NCI-H2081 treated with DMSO at 0.1 percent for 48 hours (cell line): Measurements from ENCODE around the gene SETD1B.
"Not testable (repeated sequence)": the region's sequence is repeated elsewhere in the genome, so short reads cannot be mapped to it uniquely, and the experiment has no call there.

Source experiments
- DNase-seq: peaks from one replicate; lab custom pipeline; 2025; lab: John Stamatoyannopoulos, UW

Gene SETD1B

DNA sequence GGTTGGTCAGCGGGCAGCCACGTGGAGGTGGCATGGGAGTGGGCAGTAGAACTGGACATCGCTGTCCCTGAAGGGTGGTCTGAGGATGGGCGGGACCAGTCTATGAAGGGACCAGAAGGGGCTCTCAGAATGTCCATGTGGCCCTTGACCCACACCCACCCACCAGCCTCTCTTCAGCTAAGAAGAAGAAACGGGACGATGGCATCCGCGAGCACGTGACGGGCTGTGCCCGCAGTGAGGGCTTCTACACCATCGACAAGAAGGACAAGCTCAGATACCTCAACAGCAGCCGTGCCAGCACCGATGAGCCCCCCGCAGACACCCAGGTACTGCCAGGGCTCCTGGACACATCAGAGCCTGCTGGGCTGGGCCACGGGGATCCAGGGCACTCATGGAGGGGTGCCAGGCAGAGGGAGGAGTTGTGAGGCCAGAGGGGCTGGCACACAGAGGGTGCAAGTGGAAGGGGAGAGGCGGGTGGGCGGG lies 21.3 kb downstream of the SETD1B start:
- no peak for DNase-seq

DNA sequence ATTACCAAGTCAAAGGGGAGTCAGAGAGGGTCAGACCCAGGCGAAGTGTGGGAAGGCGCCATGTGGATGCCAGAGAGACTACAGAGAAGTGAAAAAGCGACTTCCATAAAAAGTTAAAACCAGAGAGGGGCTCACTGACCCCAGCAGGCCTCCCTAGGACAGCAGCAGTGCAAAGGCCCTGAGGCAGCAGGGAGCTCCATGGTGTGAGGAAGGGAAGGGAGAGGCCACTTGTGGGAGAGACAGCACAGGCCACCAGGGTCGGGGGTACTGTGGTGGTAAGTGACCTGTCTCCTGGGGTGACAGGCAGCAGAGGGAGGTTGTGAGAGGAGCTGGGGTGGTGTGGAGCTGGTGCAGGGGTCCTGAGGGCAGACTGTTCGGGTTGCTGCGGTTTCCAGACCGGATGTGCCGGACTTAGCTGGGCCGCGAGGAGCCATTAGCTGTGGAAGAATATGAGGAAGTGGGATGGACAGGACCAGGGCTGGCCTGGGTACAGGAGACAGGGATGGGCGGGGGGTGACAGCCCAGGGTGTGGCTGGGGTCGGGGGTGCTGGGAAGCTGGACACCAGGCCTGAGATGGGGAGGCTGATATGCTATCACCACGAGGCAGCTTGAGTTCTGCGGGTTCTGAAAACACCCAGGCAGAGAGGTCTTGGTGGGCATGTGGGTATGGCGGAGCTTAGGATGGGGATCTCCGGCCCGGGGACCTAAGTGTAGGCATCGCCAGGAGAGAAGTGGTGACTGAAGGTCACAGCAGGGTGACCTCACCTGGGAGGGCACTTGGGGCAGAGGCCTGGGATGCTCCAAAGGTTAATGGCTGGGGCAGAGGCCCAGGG lies 22.7 kb downstream of the SETD1B start:
- DNase-seq = no peak

DNA sequence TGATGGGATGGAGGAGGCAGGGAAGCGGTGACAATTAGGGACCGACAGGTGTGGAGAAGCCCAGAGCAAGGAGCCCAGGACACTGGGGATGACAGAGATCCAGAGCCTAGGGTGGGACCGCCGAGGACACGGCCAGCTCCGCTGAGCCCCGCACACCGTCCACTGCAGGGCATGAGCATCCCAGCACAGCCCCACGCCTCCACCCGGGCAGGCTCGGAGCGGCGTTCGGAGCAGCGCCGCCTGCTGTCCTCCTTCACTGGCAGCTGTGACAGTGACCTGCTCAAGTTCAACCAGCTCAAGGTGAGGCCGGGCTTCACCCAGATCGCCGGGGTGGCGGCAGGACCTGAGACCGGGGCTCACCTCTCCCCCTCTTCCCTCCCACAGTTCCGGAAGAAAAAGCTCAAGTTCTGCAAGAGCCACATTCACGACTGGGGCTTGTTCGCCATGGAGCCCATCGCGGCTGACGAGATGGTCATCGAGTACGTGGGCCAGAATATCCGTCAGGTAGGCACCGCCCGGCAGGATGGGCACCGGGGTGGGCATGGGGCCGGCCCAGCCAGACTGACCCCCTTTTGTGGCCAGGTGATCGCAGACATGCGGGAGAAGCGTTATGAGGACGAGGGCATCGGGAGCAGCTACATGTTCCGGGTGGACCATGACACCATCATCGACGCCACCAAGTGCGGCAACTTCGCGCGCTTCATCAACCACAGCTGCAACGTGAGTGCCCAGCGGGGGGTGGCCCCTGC lies 23.7 kb downstream of the SETD1B start:
- no peak for DNase-seq

DNA sequence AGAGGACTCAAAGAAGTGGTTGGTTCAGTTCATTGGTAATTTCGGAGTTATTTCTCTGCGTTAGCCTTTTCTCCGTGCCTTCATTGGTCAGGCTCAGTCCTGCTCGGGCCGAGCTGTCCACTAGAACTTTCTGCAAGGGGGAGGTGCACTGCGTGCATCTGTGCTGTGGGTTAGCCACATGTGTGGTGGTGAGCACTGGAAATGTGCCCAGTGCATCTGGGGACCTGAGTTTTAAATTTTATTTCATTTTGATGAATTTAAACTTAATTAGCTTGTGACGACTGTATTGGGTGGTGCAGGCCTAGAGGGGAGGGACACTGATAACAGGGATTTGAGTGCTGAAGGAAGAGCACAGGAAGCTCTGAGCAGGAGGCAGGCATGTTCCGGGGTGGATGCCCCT lies 24.5 kb downstream of the SETD1B start:
- DNase-seq = no peak

DNA sequence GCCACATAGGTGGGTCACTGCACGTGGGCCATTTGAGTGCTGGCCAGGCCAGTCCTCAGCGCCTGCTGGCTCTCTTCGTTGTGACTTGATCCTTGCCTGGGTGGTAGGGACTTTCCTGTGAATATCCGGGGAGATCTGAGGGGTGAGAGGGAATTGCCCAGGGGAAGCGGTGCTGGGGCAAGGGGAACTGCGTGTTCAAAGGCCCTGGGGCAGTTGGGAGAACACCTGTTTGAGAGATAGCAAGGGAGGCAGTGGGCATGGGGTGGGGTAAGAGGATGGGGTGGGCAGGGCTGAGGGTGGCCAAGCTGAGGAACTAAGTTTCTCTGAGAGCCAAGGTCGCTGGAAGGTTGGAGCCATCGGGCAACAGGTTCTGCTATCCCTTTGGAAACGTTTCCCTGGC lies 25.0 kb downstream of the SETD1B start:
- no peak for DNase-seq

DNA sequence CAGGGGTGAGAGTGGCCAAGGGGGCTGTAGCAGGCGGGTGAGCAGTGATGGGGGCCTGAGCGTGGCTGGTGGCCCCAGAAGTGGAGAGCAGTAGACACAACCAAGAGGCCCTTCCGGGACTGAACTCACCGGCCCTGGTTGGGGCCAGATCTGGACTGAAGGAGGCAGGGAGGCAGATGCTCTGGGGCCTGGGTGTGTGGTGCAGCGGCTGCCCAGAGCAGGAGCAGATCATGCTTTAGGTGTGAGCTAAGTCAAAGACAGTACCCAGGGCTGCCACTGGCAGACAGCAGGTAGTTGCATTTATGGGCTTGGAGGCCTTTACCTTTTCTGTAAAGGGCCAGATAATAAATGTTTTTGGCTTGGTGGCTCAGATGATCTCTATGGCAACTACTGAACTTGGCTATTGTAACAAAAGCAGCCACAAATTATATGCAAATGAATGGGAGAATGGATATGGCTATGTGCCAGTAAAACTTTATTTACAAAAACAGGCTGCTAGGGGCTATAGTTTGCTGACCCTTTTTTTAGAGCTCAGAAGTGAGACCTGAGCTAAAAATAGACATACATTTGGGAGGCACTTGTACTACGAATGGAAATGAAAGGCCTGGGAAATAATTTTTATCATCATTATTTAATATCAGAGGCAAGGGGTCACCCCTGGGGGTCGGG lies 25.6 kb downstream of the SETD1B start:
- DNase-seq = peak; percentile 28

DNA sequence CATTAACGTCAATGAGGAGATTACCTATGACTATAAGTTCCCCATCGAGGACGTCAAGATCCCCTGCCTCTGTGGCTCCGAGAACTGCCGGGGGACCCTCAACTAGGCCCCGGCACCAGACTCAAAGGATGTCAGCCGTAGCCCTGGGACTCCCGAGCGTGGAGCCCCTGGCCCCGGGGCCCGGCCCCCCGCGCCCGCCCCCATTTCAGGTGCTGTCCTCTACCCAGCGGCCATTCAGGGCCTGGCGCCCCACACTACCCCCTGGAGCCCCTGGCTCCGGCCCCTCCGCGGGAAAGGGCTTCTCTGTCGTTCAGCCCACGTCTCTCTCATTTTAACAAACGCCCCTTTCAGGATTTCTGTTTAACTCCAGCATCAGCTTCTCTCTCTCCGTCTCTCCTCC lies 26.3 kb downstream of the SETD1B start:
- no peak for DNase-seq

DNA sequence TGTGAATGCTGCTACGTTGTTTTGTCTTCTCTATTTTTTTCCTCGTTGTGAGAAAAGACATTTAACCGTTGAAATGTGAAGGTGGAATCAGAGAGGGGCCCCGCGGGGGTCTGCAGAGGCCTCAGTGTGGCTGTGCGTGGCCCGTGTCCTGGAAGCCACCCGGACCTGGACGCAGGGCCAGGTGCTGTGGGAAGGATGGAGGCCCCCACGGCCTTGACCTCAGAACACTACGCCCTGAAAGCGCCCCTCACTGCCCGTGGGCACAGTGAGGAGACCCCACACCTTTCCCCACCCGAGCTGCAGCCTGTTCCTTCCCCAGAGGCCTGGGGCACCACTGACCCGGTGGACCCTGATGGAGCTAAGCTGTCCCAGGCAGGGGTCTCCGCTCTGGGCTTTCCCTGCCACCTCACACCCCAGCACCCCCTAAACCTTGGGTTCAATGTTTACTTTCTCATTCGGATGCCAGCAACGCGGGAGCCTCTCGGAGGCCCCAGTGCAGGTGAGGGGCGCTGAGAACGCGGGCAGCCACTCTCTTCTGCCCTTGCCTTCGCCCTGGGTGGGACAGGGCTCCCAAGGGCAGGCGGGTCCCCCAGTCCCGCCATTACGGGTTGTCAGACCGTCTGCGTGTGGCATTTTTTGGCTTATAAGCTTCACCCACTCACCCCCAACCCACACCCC lies 26.9 kb downstream of the SETD1B start:
- DNase-seq = no peak

DNA sequence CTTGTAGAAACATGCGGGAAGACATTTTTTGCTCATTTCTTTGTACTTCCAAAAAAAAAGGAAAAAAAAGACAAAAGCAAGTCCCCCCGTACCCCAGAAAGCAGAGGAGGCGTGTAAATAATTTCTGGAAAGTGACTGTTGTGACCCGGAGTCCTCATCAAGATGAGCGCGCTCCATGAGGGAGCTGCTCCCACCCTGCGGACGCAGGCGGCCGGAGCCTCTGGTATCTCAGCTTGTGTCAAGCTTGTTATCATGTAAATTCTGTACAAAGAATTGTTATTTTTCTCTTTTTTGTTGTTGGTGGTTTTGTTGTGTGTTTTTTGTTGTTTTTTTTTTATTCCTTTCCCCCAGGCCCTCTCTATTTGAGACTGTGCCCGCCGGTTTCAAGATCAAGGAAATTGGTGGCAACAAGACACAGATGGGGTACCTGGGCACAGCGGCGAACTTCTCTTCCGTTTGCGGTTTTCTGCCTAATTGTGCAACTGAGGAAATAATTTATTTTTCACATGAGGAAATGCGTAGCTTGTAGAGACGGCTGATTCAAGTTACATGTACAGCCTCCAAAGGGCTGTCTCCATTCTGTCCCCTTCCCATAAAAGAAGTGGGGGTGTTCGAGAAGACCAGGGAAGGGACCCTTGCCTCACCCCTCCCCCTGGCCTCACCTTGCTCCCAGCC lies 27.9 kb downstream of the SETD1B start:
- DNase-seq = no peak

DNA sequence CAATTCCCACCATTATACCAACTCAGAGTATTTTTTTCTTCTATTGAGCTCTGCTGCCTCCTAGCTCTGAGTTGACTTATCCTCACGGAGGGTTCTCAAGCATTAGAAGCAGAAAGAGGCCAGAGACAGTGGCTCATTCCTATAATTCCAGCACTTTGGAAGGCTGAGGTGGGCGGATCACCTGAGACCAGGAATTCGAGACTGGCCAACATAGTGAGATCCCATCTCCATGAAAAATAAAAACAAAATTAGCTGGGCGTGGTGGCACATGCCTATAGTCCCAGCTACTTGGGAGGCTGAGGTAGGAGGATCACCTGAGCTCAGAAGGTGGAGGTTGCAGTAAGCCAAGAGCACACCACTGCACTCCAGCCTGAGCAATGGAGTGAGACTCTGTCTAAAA lies 33.9 kb downstream of the SETD1B start:
- DNase-seq = no peak

DNA sequence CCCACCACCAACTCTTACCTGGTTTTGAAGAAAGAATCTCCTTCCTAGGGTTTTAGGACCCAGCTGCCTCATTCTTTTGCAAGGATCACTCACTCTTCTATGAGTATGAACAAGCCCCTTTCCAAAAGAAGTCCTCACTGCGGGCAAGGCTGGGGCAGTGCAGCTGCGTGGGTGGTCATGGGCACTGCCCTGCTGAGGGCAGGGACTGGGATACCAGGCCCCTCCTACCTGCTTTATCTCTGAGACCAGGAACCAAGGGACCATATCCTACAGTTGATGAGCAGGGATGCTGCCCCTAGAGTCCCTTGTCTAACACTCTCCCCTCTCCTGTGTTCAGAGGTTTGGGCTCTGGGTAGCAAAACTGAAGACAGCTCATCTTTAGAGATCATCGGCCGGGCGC lies 34.3 kb downstream of the SETD1B start:
- DNase-seq = no peak

DNA sequence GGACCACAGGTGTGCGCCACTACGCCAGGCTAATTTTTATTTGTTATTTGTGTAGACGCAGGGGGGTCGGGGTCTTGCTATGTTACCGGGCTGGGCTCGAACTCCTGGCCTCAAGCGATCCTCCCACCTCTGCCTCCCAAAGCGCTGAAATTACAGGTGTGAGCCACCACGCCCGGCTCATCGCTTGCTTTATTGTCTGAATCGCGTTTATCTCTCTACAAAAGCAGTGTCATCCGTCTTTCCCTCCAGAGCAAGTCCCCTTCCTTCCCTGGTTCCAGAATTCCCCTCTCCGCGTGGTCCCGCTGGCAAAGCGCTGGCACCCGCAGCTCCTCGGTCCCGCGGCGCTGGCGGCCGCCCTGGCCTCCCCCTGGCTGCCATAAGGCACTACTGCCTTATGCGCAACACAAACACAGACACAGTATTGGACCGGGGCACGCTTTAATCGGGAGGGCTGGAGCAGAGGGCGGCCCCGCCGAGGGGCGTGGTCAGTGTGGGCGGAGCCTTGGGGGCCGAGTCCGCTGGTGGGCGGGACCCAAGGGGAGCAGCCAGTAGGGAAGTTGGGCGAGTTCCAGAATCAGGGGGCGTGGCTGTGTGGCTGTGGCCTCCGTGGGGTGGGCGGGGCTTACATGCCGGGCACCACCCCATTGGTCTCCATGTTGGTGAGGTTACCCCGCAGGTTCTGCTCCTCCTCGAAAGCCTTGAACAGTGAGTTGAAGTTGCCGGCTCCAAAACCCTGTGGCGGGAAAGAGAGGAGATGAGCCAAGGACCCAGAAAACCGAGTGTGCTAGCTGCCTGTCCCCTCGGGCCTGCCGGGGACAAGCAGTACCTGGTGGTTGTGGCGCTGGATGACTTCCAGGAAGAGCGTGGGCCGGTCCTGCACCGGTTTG lies 35.5 kb downstream of the SETD1B start:
- DNase-seq = peak; percentile 80

DNA sequence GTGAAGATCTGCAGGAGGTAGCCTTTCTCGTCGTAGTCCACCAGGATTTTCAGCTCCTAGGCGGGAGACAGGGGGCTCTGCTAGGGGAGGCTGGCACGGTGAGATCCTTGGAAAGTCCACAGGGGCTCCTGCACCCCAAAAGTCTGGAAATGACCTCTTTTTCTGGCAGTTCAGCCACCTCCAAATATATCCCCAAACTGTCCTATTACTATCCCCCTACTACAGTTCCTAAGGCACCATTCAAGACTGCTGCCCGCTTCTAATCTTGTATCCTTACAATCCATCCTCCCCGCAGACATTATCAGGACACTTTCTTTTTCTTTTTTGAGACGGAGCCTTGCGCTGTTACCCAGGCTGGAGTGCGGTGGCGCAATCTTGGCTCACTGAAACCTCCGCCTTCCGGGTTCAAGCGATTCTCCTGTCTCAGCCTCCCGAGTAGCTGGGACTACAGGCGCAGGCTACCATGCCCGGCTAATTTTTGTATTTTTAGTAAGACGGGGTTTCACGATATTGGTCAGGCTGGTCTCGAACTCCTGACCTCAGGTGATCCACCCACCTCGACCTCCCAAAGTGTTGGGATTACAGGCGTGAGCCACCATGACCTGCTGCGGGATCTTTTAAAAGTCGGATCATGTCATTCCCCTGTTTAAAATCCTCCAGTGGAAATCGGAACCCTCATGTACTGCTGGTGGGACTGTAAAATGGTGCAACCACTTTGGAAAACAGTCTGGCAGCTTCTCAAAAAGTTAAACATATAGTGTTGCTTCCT lies 36.4 kb downstream of the SETD1B start:
- DNase-seq = no peak

DNA sequence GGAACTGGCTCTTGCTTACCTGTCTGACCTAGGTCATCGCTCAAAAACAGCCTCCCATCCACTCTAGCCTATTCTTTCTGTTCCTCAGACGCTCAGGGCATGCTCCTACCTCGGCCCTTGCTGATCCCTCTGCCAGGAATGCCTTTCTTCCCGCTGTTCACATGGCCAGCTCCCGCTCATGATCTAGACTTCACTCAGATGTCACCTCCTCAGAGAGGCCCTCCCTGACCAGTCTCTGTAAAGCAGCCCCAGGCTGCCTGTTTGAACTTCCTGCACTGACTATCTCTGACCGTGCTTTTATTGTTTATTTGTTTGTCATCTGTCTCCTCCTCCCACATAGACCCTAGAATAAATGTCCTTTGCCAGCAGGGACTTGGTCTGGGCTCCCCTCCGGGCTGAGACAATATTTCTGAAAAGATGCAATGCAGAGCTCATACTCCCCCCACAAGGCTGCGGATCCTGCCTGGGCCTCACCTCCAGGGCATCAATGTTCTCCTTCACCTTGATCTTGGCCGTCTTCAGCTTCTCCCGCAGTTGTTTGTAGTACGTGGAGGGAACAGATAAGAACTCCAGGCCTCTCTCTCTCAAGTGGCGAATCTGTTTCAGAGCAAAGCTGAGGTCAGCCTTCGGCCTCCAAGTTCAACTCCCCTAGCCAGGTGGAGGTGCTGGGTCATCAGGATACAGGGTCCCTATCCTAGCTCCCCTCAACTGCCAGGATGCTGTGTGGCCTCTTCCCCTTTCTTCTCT lies 39.6 kb downstream of the SETD1B start:
- no peak for DNase-seq

DNA sequence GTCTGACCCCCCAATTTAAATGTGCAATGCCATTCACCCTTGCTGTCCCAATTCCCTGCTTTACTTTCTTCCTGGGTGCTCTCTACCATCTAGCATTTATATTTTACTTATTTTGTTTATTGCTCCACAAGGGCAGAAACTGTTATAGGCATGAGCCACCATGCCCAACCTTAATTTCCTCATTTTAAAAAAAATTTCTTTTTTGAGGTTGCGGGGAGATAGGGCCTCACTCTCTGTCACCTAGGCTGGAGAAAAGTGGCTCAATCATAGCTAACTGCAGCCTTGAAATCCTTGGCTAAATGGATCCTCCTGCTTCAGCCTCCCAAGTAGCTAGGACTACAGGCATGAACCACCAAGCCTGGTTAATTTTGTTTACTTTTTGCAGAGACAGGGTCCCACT lies 41.9 kb downstream of the SETD1B start:
- no peak for DNase-seq

DNA sequence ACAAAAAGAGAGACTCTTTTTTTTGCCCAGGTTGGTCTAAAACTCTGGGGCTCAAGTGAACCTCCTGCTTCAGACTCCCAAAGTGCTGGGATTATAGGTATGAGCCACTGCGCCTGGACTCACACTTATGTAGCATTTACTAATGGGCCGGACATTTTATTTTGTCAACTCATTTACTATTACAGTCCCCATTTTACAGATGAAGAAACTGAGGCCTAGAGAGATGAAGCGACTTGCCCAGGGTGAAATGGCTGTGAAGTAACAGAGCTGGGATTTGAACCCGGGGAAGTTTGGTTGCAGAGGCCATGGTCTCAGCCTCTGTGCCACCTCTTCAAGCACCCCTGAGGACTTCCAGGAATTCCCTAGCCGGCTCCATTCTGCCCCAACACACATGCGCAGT lies 45.4 kb downstream of the SETD1B start:
- no peak for DNase-seq

DNA sequence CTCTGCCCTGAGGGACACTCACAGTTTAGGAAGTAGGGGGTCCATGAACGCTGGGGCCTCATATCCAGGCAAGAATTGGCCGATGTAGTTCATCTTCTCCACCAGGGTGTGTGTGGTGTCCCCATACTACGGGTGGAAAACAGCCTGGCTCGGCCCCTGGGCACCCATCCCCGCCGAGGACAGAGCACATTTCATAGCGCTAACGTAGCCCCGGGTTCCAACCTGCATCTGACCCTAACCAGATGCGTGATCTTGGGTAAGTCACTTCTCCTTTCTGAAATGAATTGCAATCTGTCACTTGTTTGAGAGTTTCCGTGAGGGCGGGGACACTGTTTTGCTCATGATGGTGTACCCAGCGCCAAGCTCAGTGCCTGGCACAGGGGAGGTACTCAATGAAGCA lies 45.9 kb downstream of the SETD1B start:
- no peak for DNase-seq

DNA sequence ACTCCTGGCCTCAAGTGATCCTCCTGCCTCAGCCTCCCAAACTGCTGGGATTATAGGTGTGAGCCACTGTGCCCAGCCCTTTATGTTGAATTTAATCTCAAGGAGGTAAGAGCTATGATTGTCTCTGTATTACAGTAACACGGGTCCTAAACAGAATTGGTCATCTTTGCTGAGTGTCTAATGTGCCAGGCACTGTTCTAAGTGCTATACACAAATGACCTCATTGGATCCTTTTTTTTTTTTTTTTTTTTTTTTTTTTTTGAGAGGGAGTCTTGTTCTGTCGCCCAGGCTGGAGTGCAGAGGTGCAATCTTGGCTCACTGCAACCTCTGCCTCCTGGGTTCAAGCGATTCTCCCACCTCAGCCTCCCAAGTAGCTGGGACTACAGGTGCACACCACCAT lies 48.6 kb downstream of the SETD1B start:
- DNase-seq = not testable (repeated sequence)
